Dendritic cell treated with granulocyte-macrophage colony-stimulating factor and Interleukin-4, amounts not matched to agents 40 ng/mL and 50 ng/mL, for 4 days (primary cell): ENCODE results near the gene PUS3.
"Not testable (repeated sequence)": the region's sequence is repeated elsewhere in the genome, so short reads cannot be mapped to it uniquely, and the experiment has no call there.

Experiments used
- H3K27ac Mint-ChIP-seq: one replicate; pipeline ENCODE4 v1.8.0; 2022; ENCODE audit warnings: mild to moderate bottlenecking, mixed read lengths
- H3K27me3 Mint-ChIP-seq: one replicate; pipeline ENCODE4 v1.8.0; 2022; ENCODE audit warnings: mild to moderate bottlenecking, mixed read lengths
- H3K36me3 Mint-ChIP-seq: one replicate; pipeline ENCODE4 v1.8.0; 2022; ENCODE audit warnings: low read depth, mixed read lengths
- H3K4me1 Mint-ChIP-seq: one replicate; pipeline ENCODE4 v1.8.0; 2022; ENCODE audit warnings: low read depth, mixed read lengths
- H3K4me3 Mint-ChIP-seq: one replicate; pipeline ENCODE4 v1.8.0; 2022; ENCODE audit warnings: mild to moderate bottlenecking, moderate library complexity, mixed read lengths
- H3K9me3 Mint-ChIP-seq: one replicate; pipeline ENCODE4 v1.8.0; 2022; ENCODE audit warnings: mixed read lengths
- intact Hi-C: fragments of 100-400 bp; cut with micrococcal nuclease; formaldehyde crosslinking; loops from one replicate; pipeline ENCODE4 v1.15.0; 2022

PUS3 gene

DNA sequence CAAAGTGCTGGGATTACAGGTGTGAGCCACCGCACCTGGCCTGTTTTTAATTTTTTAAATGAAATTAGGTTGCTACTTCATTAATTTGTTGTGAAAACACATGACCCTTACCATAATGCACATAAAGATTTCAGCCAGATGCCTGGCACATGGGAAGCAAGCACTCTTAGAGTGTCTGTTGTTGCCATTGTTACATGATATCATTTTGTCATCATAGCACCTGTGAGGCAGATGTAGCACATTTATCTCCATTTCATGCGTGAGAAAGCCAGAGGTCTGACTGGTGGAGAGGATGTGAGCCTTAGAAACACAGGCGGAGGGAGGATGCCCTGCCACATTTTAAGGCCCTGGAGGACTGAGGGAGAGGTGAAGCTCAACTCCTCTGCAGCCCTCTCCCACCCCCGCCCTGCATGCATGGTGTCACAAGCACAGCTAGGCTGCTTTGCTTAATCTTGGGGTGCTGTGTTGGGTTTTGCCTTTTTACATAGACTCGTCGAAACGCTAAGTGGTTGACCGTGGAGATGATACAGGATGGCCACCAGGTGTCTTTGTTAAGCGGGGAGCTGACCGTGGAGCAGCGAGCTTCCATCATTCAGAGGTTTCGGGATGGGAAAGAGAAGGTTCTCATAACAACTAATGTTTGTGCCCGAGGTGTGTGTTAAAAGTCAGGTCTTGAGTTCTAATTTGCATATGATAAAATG lies 15.3 kb upstream of the PUS3 start:
- Mint-ChIP-seq H3K27me3 (peaks cover 5% of the 10 kb centered on the region), H3K4me3 (no peak overlapping the region), H3K36me3 (no peaks in the 10 kb centered on the region)

DNA sequence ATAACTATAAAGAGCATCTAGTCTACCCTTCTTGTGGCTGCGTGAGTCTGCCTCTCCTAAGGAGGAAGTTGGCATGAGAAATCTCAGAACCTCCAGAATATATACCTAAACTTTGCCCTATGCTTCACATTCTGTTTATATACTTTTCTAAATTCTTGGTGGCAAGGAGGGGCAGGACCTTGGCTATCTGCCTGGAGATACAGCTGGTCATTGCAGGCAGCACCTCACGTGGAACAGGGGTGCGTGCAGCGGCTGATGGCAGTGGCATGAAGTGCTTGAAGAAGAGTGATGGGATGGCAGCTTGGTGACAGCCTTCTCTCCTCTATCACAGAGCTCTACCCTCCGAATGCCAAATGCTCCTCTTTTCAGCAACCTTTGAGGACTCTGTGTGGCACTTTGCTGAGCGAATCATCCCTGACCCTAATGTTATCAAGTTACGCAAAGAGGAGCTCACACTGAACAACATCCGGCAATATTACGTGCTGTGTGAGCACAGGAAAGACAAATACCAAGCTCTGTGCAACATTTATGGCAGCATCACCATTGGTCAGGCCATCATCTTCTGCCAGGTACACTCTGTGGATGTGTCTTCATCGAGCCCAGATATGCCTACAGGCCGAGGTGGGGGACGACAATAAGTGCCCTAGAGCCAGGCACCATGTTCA lies 13.8 kb upstream of the PUS3 start:
- Mint-ChIP-seq H3K36me3 (no peaks in the 10 kb centered on the region), H3K4me1 (no peaks in the 10 kb centered on the region), H3K27me3 (peaks cover 5% of the 10 kb centered on the region), H3K9me3 (no peaks in the 10 kb centered on the region), H3K4me3 (no peak overlapping the region), H3K27ac (no peak overlapping the region)
- intact Hi-C loops, result no loop called here

More for the DNA sequence above, 15.3 kb upstream of the PUS3 start:
- Mint-ChIP-seq H3K9me3 (no peaks in the 10 kb centered on the region), H3K27ac (no peak overlapping the region), H3K4me1 (no peaks in the 10 kb centered on the region)
- intact Hi-C loops, result no loop called here

DNA sequence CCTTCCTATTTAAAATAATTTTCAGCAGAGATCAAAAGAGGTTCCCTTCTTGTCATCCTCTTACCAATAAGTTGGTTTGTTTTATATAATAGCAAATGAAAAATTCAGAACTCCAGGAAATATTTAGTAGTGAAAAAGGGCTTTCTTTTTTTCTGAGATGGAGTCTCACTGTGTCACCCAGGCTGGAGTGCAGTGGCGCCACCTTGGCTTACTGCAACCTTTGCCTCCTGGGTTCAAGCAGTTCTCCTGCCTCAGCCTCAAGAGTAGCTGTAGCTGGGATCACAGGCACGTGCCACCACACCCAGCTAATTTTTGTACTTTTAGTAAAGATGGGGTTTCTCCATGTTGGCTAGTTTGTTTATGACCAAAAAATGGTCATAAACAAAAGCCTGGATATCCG lies 11.6 kb upstream of the PUS3 start:
- H3K4me3 Mint-ChIP-seq, H3K27ac Mint-ChIP-seq, H3K36me3 Mint-ChIP-seq, intact Hi-C loops, H3K4me1 Mint-ChIP-seq, H3K9me3 Mint-ChIP-seq: not testable (repeated sequence)
- H3K27me3 Mint-ChIP-seq, result peaks cover 16% of the 10 kb centered on the region

DNA sequence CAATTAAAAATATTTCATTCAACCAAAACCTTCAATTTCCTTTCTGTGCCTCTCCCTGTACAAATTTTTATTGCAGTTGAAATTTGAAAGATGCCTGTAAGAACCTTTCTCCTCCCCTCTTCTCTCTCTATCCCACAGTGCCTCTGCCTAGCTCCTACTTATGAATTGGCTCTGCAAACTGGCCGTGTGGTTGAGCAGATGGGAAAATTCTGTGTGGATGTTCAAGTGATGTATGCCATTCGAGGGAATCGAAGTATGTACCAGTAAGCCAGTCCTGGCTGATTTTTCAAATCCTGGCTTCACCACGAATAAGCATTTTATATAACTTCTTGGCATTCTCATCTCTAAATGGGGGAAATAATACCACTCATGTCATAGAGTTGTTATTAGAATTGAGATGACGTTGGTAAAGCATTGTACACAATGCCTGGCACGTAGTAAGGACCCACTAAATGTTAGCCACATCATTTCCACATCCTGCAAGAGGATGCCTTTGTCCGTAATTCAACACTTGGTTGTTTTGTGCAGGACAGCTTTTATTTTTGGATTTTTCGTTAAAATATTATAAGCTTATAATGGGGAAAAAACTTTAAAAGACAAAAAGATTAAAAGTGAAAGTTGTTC lies 7.3 kb upstream of the PUS3 start:
- Mint-ChIP-seq H3K9me3 (no peaks in the 10 kb centered on the region), H3K27me3 (peaks cover 29% of the 10 kb centered on the region), H3K4me3 (no peak overlapping the region), H3K27ac (no peak overlapping the region), H3K36me3 (no peaks in the 10 kb centered on the region), H3K4me1 (no peaks in the 10 kb centered on the region)
- intact Hi-C loops, result no loop called here

DNA sequence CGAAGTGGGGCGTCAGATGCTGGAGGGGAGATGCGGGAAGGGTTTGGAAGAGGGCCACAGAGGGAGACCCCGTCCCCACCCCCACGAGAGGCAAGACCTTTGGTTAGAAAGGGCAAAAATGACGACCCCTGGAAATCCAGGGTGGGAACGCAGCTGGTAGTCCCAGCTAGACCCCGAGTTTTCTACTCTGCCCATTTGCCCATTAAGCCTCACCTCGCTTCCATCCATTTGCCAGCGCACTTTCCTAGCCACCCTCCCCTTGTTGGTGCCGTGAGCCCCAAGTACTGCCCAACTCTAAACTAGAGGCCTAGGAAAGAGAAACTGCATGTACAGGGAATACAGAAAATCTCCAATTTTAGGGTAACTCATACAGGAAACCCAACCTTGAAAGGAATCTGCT lies 1.7 kb upstream of the PUS3 start:
- Mint-ChIP-seq H3K4me3 (no peak overlapping the region), H3K36me3 (peaks cover 17% of the 10 kb centered on the region), H3K9me3 (no peaks in the 10 kb centered on the region), H3K27me3 (peaks cover 42% of the 10 kb centered on the region), H3K27ac (no peak overlapping the region), H3K4me1 (peaks cover 20% of the 10 kb centered on the region)
- intact Hi-C loops, result loop anchor here (5.0 kb wide), 1 partner anchor 158 kb away; the partner anchor contains the start of gene CDON

DNA sequence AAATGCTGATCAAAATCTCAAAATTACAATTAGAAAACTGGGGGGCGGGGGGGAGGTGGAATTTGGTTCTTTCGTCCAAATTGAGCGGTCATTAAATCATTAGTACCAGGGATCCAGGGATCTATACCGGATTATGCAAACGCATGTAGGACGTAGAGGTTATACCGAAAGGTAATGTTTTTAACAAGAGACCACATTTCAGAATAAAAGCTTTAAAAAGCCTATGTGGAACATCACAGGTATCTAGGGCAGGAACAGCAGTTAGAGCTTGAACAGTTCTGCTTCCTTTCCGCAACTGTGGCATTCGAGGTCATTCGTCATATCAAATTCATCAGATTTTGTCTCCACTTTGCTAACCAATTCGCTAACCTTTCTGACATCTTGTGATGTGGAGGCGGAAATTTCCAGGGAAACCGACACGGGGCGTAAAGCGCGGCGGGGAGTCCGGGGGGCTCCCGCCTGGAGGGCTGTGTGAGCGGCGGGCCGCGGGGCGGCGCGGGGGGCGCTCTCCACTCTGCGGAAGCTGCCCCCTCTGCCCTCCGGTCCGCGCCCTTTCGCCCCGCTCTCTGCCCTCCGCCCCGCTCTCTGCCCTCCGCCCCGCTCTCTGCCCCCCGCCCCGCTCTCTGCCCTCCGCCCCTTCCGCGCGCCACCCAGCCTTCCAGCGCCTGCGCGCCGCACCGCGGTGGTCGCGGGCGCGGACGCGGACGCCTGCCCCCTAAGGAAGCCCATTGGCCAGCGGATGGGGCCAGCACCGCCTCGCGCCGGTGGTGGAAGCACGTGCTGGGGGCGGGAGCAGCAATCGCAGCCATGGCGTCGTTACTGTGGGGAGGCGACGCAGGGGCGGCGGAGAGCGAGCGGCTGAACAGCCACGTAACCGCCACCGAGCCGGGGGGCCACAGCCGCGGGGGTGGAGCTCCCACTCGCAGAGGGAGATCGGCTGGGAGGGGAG lies 979 bp upstream of the PUS3 start, which contains the start of gene DDX25:
DDX25 (plus strand) TSS at position 798 of the 949 bp plus-strand sequence; CDS start at position 808, 10 bp downstream.
- peaks cover 39% of the 10 kb centered on the region for H3K27me3 Mint-ChIP-seq
- H3K4me1 Mint-ChIP-seq, result peaks cover 20% of the 10 kb centered on the region
- intact Hi-C loops, result loop anchor here (1.0 kb wide), 2 partner anchors 17 to 307 kb away; partner anchors contain the start of genes FAM118B, HYLS1 and RPUSD4
- H3K9me3 Mint-ChIP-seq, result no peaks in the 10 kb centered on the region
- peaks cover 23% of the 10 kb centered on the region for H3K36me3 Mint-ChIP-seq
- no peak within 1 kb of the TSS for H3K27ac Mint-ChIP-seq
- H3K4me3 Mint-ChIP-seq, result peak within 1 kb of the TSS; percentile 89

DNA sequence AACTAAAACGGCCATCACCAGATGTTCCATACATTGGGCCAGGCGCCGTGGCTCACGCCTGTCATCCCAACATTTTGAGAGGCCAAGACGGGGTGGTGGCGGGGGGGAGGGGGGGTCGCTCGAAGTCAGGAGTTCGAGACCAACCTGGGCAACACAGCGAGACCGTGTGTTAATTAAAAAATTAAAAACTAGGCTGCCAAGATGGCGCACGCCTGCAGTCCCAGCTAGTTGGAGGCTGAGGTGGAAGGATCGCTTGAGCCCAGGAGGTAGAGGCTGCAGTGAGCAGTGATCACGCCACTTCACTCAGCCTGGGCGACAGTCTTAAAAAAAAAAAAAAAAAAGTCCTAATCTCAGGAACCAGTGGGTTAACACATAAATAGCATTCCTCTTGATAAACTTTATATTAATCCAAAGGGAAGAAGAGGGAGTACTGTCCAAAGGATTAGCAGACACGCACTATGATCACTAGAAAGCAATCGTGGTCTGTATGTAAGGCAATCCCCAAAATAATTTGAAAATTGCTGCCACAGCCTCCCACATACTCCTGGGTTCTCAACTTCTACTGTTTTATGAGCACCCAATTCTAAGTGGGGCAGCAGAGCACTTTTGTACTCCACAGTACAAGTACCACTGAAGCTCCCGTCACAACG lies 604 bp downstream of the PUS3 start:
- Mint-ChIP-seq H3K27ac (peak overlapping the region; percentile 90), H3K36me3 (peaks cover 23% of the 10 kb centered on the region), H3K27me3 (peaks cover 34% of the 10 kb centered on the region), H3K4me1 (peaks cover 20% of the 10 kb centered on the region), H3K9me3 (no peaks in the 10 kb centered on the region), H3K4me3 (peak overlapping the region; percentile 89)
- intact Hi-C loops, result no loop called here

DNA sequence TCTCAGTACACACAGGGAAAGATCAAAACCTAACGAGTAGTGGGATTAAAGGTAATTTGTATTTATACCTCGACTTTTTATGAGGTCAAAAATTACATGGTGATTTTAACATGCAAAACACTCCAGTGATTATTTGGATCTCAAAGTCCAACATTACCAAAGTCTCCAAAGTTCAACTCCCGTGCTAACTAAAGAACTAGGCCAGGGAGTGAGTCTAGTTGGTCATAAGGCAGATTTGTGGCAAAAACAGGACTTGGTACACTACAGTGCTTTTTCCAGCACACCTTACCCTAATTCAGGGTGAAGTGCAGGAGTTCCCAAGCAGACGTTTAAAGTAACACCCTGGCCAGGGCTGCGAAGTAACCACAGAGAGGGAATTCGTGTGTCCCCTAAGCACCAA lies 1.1 kb downstream of the PUS3 start:
- peaks cover 23% of the 10 kb centered on the region for H3K36me3 Mint-ChIP-seq
- H3K27ac Mint-ChIP-seq, result no peak overlapping the region
- peaks cover 34% of the 10 kb centered on the region for H3K27me3 Mint-ChIP-seq
- H3K4me3 Mint-ChIP-seq, result peak overlapping the region; percentile 37
- H3K4me1 Mint-ChIP-seq, result peaks cover 20% of the 10 kb centered on the region
- H3K9me3 Mint-ChIP-seq, result no peaks in the 10 kb centered on the region
- intact Hi-C loops, result no loop called here

DNA sequence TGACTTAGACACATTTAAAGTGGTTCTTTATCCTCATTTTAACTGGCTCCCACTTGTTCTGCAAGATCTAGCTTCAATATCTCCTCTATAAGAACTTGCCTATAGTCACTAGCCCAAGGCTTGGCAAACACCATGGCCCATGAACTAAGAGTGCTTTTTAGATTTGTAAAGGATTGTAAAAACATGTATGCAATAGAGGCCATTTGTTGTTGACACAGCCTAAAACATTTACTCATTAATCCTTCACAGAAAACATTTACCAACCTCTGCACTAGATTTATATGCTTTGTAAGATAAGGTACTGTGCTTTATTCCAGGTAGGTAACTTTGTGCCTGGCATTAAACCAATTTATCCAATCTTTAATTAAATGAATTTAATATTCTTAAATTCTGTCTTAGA lies 10.0 kb downstream of the PUS3 start:
- no peak overlapping the region for H3K4me3 Mint-ChIP-seq
- H3K27ac Mint-ChIP-seq, result no peak overlapping the region
- peaks cover 51% of the 10 kb centered on the region for H3K36me3 Mint-ChIP-seq
- intact Hi-C loops, result no loop called here
- no peaks in the 10 kb centered on the region for H3K9me3 Mint-ChIP-seq
- H3K4me1 Mint-ChIP-seq, result peaks cover 14% of the 10 kb centered on the region
- H3K27me3 Mint-ChIP-seq, result no peaks in the 10 kb centered on the region

DNA sequence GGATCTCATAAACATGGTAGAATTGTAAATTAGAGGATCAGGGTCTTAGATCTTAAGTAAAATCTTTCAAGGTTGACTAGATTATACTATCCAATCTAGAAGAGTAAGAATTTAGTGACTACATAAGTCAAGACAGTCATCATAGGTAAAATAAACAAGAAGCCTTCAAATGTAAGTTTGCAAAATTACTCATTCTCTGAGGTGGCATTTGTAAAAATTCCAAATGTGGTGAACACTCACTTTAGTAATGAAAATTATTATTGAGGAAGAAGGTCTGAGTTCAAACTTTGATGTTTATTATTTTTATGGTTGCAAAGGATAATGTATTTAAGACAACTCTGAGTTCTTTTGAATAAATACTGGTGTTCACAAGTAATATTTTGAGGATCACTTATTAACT lies 10.9 kb downstream of the PUS3 start:
- peaks cover 57% of the 10 kb centered on the region for H3K36me3 Mint-ChIP-seq
- H3K27me3 Mint-ChIP-seq, result no peaks in the 10 kb centered on the region
- no peak overlapping the region for H3K4me3 Mint-ChIP-seq
- H3K4me1 Mint-ChIP-seq, result peaks cover 17% of the 10 kb centered on the region
- intact Hi-C loops, result no loop called here
- H3K27ac Mint-ChIP-seq, result no peak overlapping the region
- H3K9me3 Mint-ChIP-seq, result no peaks in the 10 kb centered on the region

DNA sequence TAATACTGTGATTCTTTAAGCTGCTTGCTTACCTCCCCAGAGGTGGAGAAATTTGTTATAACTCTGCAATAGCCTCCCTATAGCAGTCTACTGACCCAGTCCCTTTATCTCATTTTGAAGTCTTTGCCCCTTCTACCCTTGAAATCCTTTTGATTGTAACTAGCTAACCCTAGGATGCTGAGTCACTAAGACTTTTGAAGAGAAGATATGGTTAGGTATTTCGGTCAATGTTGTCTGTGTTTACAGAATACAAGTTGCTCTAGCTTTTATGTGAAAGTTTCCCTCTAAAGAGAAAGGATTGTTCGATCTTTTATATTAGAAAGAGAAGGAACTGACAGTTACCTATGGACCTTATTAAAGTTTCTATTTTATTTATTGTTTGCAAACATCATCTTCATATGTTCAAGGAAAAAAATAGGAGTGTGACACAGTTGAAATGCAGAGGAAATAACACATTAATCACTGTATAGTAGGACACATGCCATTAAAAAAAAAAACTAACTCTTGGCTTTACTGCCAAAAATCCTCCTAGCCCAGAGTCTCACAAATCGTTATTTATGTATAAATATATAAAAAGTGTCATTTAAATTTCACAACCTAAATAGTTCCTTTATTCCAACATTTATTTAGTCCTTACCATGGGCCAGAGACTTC lies 12.4 kb downstream of the PUS3 start:
- H3K27me3 Mint-ChIP-seq, result peaks cover 2% of the 10 kb centered on the region
- peaks cover 23% of the 10 kb centered on the region for H3K4me1 Mint-ChIP-seq
- no peaks in the 10 kb centered on the region for H3K9me3 Mint-ChIP-seq
- no peak overlapping the region for H3K4me3 Mint-ChIP-seq
- no peak overlapping the region for H3K27ac Mint-ChIP-seq
- H3K36me3 Mint-ChIP-seq, result peaks cover 50% of the 10 kb centered on the region
- intact Hi-C loops, result no loop called here

DNA sequence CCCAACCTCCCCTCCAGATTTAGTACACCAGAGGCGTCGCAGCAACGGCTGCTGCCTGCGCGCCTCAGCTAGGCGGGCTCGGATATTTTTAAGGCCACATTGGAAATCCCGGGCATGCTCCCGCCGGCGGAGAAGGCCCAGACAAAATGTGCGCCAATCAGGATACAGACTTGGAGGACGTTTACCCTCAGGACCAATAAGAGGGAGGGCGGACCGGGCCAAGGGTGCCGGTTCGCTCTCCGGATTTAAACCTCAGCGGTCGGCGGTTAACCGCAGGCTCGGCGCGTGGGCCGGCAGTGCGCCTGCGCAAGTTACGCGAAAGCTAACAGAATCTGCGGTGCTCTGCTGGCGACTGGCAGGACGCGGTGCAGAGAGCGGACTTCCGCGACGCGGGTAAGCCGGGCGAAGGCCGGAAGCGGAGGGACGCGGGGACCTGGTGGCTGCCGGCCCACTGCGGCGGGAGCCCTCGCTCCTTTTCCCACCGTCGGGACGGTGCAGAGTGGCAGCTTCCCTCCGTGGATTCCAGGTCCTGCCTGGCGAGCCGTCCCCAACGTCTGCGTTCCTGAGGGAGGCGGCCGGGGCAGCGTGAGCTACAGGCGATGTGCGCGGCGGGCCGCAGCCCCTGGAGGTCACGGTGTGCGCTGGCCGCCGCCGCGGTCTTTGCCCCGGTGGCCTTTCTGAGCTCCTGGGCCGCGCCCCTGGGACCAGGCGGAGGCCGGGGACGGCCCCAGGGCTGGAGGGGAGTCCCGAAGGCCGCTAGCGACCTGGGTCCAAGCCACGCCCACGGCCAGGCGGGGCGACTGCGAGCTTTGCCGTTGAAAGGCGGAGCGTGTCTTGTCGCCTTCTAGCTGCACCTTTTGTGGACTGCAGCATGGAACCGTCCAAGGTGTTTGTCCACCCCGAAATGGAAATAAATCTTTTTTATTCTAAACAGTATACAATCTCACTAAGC lies 15.4 kb downstream of the PUS3 start, which contains the start of gene HYLS1:
HYLS1 (plus strand) TSS at position 296 of the 952 bp plus-strand sequence. CDS start 11,701 bp downstream, outside the sequence.
- H3K9me3 Mint-ChIP-seq, result no peaks in the 10 kb centered on the region
- peaks cover 3% of the 10 kb centered on the region for H3K27me3 Mint-ChIP-seq
- peak within 1 kb of the TSS; percentile 91 for H3K27ac Mint-ChIP-seq
- peak within 1 kb of the TSS; percentile 85 for H3K4me3 Mint-ChIP-seq
- H3K36me3 Mint-ChIP-seq, result peaks cover 22% of the 10 kb centered on the region
- intact Hi-C loops, result loop anchor here (1.0 to 10.0 kb wide), 3 partner anchors 16 to 933 kb away; partner anchors contain the start of genes CCDC15, CHEK1 and PUS3
- peaks cover 21% of the 10 kb centered on the region for H3K4me1 Mint-ChIP-seq
